ENCODE data around the gene PRKG2.

The PRKG2 gene

GRCh38 chr4:81152839-81153713, 61.9 kb downstream of the PRKG2 start:
- TF ChIP-seq, protein P1, sequence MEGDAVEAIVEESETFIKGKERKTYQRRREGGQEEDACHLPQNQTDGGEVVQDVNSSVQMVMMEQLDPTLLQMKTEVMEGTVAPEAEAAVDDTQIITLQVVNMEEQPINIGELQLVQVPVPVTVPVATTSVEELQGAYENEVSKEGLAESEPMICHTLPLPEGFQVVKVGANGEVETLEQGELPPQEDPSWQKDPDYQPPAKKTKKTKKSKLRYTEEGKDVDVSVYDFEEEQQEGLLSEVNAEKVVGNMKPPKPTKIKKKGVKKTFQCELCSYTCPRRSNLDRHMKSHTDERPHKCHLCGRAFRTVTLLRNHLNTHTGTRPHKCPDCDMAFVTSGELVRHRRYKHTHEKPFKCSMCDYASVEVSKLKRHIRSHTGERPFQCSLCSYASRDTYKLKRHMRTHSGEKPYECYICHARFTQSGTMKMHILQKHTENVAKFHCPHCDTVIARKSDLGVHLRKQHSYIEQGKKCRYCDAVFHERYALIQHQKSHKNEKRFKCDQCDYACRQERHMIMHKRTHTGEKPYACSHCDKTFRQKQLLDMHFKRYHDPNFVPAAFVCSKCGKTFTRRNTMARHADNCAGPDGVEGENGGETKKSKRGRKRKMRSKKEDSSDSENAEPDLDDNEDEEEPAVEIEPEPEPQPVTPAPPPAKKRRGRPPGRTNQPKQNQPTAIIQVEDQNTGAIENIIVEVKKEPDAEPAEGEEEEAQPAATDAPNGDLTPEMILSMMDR (IDR thresholded peaks at IDR 0.05; ENCODE audit: insufficient read depth, missing control alignments): no peak
- DNase-seq (ENCODE audit: insufficient read length, low spot score) (no peak), FAIRE-seq (no peak)

DNA sequence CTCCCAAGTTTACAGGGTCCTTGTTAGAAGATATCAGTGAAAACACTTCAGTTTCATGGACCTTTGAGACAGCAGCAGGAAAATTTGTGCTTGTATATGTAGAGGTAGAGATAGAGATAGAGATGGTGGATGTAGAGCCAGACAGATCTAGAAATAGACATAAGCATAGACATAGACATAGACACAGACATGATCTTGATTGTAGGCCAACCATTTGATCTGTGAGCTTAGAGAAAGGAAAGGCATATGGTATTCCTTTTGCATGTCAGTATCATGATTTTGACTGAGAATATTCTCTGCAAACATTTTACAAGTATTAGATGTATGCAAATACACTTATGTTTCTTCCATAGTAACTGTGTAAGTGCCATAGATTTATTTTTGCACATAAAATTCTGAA, 65.0 kb downstream of the PRKG2 start:
- DNase-seq (ENCODE audit: insufficient read length, low spot score): no peak
- TF ChIP-seq, protein P1 (IDR thresholded peaks at IDR 0.05; ENCODE audit: insufficient read depth, missing control alignments): no peak
- FAIRE-seq: no peak

- FAIRE-seq (no peak), DNase-seq (ENCODE audit: insufficient read length, low spot score) (no peak)
- TF ChIP-seq, protein P1 (IDR thresholded peaks at IDR 0.05; ENCODE audit: insufficient read depth, missing control alignments): no peak
Measured at GRCh38 chr4:81148576-81148975, 66.4 kb downstream of the PRKG2 start.

DNA sequence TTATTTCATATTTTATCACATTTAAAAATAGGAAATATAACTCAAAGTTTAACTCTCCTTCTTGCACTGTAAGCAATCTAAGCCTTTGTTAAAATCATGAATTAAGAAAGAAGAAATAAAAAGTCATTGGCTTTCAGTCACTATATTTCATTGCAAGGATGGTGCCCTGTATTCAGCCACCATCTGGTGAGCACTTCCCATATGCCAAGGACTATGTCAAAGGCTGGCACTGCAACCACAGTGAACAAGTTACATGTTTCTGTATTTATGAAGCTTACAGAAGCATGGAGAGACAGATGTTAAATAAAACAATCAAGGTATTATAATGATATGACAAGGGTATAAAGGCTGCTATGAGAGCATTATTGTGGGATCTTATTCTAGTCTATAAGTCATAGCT, 68.6 kb downstream of the PRKG2 start:
- TF ChIP-seq, protein P1 (IDR thresholded peaks at IDR 0.05; ENCODE audit: insufficient read depth, missing control alignments): no peak
- FAIRE-seq (no peak), DNase-seq (ENCODE audit: insufficient read length, low spot score) (no peak)

DNA sequence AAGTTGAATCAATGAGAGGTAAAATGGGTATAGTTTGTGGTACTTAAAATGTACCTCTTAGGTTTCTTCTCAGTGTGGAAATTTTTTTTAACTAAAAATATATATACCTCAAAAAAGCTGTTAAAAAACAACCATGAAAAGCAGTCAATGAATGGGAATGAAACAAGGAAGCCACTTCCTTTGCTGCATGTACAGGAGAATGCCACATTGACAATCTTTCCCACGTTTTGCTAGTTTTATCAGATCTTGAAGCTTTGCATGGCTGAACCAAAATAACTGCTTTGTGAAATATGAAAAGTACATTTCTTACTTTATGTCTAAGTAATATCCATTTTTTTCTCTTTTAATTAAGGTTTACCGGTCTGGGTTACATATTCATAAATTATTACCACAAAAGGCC, 71.8 kb downstream of the PRKG2 start:
- TF ChIP-seq, protein P1 (IDR thresholded peaks at IDR 0.05; ENCODE audit: insufficient read depth, missing control alignments): no peak
- no peak for DNase-seq (ENCODE audit: insufficient read length, low spot score)
- no peak for FAIRE-seq

DNA sequence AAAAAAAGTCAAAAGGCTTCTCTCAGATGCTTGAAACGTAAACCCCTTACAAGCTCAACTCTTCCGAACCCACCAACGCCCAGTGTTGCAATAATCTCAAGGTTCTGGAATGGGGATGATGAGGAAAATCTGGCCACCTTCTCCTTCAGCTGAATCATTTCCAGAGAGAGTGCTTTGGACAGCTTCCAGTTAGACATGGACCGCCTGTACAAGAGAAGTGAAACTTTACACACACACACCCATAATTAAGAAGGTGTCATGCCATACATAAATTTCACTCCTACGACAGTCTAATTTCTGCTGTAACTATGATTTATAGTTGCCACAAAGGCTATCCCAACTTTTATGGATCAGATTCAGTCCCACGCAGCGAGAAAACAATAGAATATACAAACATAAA, 72.3 kb downstream of the PRKG2 start:
- TF ChIP-seq, protein P1 (IDR thresholded peaks at IDR 0.05; ENCODE audit: insufficient read depth, missing control alignments): no peak
- DNase-seq (ENCODE audit: insufficient read length, low spot score) (no peak), FAIRE-seq (no peak)

DNA sequence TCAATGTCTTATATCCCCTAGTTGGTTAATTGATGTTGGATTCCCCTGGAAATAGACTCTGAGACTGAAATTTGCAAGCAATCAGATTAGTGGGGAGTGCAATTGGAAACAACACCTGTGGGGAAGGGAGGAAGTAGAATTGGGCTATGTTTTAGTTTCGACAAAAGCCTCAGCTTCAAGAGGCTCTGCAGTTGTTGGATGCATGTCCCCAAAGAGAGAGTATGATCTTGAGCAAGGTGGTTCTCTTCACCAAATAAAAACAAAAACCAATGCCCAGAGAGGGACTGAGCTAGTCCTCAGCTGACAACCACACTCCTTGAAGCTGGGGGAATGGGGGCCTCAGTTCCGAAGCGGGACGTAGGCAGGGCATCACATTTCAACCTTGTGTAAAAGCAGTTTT, 77.1 kb downstream of the PRKG2 start:
- TF ChIP-seq, protein P1 (IDR thresholded peaks at IDR 0.05; ENCODE audit: insufficient read depth, missing control alignments): no peak
- no peak for DNase-seq (ENCODE audit: insufficient read length, low spot score)
- no peak for FAIRE-seq

All from D721Med (cell line).